ENCODE measurements around the gene MYCN.

DNA sequence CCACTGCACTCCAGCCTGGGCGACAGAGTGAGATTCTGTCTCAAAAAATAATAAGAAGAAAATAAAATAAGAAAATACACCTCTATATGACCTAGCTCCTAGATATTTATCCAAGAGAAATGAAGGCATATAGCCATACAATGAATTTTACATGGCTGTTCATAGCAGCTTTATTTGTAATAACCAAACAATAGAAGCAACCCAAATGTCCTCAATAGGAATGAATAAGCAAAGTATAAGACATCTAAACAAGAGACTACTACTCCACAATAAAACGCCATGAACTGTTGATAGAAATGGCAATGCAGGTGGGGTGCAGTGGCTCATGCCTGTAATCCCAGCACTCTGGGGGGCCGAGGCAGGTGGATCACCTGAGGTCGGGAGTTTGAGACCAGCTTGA, 31.2 kb upstream of the MYCN start:
- no peak for TF ChIP-seq FOXK2 (IDR thresholded peaks at IDR 0.05)
- TF ChIP-seq FOXA1 (IDR thresholded peaks at IDR 0.05) = no peak
- TF ChIP-seq, protein P1, sequence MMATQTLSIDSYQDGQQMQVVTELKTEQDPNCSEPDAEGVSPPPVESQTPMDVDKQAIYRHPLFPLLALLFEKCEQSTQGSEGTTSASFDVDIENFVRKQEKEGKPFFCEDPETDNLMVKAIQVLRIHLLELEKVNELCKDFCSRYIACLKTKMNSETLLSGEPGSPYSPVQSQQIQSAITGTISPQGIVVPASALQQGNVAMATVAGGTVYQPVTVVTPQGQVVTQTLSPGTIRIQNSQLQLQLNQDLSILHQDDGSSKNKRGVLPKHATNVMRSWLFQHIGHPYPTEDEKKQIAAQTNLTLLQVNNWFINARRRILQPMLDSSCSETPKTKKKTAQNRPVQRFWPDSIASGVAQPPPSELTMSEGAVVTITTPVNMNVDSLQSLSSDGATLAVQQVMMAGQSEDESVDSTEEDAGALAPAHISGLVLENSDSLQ (IDR thresholded peaks at IDR 0.05) = no peak
- TF ChIP-seq SP1 (IDR thresholded peaks at IDR 0.05) = no peak
- no peak for TF ChIP-seq L3MBTL2 (conservative IDR thresholded peaks at IDR 0.05)
- no peak for TF ChIP-seq BHLHE40 (IDR thresholded peaks at IDR 0.05; ENCODE audit: borderline replicate concordance)
- TF ChIP-seq TARDBP (IDR thresholded peaks at IDR 0.05) = no peak
- TF ChIP-seq ARNT (IDR thresholded peaks at IDR 0.05) = no peak
- no peak for TF ChIP-seq ELF4 (IDR thresholded peaks at IDR 0.05)
- TF ChIP-seq FOXM1 (IDR thresholded peaks at IDR 0.05; ENCODE audit: borderline replicate concordance) = no peak
- no peak for TF ChIP-seq LEF1 (IDR thresholded peaks at IDR 0.05; ENCODE audit: borderline replicate concordance)
- TF ChIP-seq ZNF384 (IDR thresholded peaks at IDR 0.05) = no peak
